ELF-1 (cell line): ENCODE results near the gene C12orf56.
"Not testable (repeated sequence)": the region's sequence is repeated elsewhere in the genome, so short reads cannot be mapped to it uniquely, and the experiment has no call there.

Experiments
- DNase-seq: peaks from one replicate; pipeline ENCODE4 v3.0.0-alpha.2; 2016; ENCODE audit warnings: low read depth, low spot score

Gene C12orf56

DNA sequence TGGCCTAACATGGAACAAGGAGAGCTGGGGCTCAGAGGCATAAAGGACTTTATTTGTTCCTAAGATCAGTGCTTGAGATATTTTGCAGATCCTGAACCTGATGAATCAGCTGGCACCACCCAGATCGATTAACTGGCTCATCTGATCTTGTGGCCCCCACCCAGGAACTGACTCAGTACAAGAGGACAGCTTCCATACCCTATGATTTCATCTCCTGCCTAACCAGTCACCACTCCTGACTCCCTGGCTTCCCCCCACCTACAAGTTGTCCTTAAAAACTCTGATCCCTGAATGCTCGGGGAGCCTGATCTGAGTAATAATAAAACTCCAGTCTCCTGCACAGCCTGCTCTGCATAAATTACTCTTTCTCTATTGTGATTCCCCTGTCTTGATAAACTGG lies 5.1 kb downstream of the C12orf56 start:
- no peak for DNase-seq

GRCh38 chr12:64385019-64385418 lies 5.5 kb downstream of the C12orf56 start:
- DNase-seq, result no peak

GRCh38 chr12:64383675-64384074 lies 6.9 kb downstream of the C12orf56 start:
- no peak for DNase-seq

DNA sequence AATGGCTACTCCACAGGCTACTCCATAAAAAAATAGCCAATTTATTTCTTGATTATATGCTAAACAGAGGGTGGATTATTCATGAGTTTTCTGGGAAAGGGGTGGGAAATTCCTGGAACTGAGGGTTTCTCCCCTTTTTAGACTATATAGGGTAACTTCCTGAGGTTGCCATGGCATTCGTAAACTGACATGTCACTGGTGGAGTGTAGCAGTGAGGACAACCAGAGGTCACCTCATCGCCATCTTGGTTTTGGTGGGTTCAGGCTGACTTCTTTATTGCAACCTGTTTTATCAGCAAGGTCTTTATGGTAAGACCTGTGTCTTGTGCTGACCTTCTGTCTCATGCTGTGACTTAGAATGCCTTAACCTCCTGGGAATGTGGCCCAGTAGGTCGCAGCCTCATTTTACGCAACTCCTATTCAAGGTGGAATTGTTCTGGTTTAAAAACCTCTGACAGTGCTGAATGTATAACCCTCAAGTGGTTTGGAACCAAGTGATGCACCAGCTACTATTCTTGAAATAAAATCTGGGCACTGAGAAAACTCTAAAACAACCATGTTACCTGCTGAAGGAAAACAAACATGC lies 27.7 kb downstream of the C12orf56 start:
- peak; percentile 6 for DNase-seq

DNA sequence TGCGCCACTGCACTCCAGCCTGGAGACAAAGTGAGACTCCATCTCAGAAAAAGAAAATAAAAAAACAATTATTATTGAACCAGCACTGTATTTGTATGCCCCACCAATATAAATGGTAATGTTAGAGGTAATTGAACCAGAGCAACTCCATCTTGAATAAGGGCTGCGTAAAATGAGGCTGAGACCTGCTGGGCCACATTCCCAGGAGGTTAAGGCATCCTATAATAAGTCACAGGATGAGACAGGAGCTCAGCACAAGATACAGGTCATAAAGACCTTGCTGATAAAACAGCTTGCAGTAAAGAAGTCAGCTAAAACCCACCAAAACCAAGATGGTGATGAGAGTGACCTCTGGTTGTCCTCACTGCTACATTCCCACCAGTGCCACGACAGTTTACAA lies 29.4 kb downstream of the C12orf56 start:
- peak; percentile 7 for DNase-seq

DNA sequence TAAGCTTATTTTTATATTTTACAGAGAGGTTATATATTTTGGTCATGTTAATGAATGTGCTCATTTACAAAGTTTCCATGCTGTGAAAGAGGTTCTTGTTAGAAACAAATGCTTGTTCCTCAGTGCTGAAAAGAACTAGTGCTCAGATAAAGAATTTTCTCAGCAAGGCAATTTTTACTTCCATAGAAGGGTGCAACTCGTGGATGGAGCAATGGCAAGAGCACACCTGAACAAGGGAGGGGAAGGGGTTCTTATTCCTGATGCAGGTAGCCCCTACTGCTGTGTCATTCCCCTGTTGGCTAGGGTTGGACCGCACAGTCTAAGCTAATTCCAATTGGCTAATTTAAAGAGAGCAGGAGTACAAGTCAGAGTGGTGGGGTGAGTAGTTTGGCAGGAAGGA lies 34.3 kb downstream of the C12orf56 start:
- not testable (repeated sequence) for DNase-seq

GRCh38 chr12:64352181-64352580 lies 38.4 kb downstream of the C12orf56 start:
- DNase-seq, result no peak

- no peak for DNase-seq
These were observed 39.3 kb downstream of the C12orf56 start for GRCh38 chr12:64351265-64351664.

DNA sequence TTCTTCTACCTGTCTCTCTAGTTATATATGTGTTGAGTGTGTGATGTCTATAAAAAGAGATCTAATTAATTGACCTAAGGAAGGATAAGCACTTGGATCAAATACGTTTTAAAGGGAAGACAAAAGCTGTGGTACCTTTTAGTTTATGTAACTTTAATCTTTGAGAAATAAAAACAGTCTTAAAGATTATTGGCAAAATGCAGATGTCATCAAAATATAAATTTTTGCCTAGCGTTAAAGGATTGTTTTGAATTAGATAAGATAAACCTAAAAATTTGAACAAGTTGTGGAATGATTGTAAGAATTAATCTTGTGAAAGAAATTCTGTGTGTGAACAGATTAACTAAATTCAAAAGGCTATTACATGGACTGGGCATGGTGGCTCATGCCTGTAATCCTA lies 42.9 kb downstream of the C12orf56 start:
- DNase-seq, result no peak

GRCh38 chr12:64344631-64345030 lies 45.9 kb downstream of the C12orf56 start:
- DNase-seq, result not testable (repeated sequence)

- DNase-seq, result not testable (repeated sequence)
These were observed 50.0 kb downstream of the C12orf56 start for GRCh38 chr12:64340546-64340945.

DNA sequence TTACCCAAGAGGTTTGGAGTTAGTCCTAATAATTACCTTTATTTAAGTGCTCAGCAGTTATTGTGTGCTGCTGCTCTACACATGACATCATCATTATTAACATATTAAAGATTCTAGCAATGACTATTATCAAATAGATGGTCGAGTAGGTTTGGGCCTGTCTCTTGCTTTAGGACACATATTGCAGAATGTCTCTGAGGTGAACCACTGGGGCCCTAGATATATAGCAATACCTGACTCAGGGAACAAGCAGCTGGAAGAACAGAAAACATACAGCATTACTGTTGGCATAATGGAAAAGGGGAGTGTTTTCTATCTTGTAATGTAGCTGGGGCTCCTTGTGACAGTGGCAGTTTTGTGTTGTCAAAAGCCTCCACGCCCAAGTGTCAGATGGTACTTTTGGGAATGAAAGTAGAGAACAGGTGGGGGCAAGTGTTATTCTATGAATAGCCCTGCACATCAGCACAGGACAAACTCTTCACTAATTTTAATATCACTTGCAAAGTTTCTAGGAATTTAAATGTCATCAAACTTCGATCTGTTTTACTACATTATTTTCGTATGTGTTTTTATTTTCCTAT lies 54.6 kb downstream of the C12orf56 start:
- DNase-seq, result no peak

GRCh38 chr12:64332938-64333337 lies 57.6 kb downstream of the C12orf56 start:
- no peak for DNase-seq

DNA sequence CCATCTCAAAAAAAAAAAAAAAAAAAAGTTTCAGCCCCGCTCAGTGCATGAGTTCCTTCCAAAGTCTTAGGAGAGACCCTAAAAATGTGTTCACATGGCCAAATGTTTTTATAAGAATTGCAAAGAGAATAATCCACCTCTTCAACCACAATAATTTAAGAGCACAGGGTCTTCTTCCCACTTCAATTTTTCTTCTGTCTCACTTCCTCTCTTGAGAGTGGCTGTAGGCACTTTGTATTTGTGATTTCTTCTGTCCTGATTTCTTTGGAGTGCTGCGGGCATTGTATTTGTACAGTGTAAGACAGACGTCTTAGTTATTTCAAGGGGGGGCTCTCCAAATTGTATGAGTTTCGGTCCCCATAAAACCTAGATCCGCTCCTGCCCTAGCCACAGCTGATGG lies 58.3 kb downstream of the C12orf56 start:
- no peak for DNase-seq

GRCh38 chr12:64329031-64329710 lies 61.4 kb downstream of the C12orf56 start:
- not testable (repeated sequence) for DNase-seq

DNA sequence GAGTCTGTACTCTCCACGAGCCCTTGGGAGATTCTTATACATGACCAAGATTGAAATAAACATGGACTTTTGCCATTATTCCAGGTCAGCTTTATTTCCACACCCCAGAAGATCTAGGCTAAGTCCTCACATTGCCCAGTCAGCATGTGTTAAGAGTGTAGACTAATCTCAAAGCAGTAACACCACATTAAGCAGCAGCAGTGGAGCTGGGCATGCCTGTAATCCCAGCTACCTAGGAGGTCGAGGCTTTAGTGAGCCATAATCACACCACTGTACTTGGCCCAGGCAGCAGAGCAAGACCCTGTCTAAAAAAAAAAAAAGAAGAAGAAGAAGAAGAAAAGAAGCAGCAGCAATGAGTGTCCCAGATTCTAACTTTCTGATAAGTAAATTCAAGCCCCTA lies 65.5 kb downstream of the C12orf56 start:
- DNase-seq, result no peak

- DNase-seq, result no peak
These were observed 66.9 kb downstream of the C12orf56 start for GRCh38 chr12:64323476-64324225.

- DNase-seq, result no peak
These were observed 67.6 kb downstream of the C12orf56 start for GRCh38 chr12:64323006-64323405.

- DNase-seq, result no peak
These were observed 69.9 kb downstream of the C12orf56 start for GRCh38 chr12:64320611-64321010.

DNA sequence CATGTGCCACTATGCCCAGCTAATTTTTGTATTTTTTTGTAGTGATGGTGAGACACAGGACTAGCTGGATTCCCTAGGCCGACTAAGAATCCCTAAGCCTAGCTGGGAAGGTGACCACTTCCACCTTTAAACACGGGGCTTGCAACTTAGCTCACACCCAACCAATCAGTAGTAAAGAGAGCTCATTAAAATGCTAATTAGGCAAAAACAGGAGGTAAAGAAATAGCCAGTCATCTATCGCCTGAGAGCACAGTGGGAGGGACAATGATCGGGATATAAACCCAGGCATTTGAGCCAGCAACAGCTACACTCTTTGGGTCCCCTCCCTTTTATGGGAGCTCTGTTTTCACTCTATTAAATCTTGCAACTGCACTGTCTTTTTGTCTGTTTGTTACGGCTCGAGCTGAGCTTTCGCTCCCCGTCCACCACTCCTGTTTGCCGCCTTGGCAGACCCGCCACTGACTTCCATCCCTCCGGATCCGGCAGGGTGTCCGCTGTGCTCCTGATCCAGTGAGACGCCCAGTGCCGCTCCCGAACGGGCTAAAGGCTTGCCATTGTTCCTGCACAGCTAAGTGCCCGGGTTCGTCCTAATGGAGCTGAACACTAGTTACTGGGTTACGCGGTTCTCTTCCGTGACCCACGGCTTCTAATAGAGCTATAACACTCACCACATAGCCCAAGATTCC lies 70.9 kb downstream of the C12orf56 start:
- DNase-seq, result not testable (repeated sequence)

DNA sequence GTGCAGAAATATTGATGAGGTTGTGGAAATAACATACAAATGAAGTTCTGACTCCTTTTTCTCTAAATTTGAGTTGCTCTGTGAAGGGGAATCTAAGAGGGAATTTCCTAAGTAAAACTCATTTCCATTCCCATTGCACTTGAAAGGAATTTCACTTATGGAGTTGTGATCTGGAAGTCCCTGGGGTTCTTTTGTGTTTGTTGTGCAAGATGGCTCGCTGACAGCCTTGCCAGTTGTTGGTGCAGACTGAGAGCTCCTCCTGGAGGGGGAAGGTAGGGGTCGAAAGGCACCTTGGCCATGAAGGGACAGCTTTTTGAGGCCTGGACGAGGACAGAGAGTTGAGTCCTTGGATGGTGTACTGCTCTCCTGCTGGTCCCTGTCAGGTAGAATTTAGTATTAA lies 72.0 kb downstream of the C12orf56 start:
- DNase-seq, result peak; percentile 79

GRCh38 chr12:64311877-64312276 lies 78.7 kb downstream of the C12orf56 start:
- no peak for DNase-seq
